Measurements from ENCODE around the gene LCTL.

LCTL gene

DNA sequence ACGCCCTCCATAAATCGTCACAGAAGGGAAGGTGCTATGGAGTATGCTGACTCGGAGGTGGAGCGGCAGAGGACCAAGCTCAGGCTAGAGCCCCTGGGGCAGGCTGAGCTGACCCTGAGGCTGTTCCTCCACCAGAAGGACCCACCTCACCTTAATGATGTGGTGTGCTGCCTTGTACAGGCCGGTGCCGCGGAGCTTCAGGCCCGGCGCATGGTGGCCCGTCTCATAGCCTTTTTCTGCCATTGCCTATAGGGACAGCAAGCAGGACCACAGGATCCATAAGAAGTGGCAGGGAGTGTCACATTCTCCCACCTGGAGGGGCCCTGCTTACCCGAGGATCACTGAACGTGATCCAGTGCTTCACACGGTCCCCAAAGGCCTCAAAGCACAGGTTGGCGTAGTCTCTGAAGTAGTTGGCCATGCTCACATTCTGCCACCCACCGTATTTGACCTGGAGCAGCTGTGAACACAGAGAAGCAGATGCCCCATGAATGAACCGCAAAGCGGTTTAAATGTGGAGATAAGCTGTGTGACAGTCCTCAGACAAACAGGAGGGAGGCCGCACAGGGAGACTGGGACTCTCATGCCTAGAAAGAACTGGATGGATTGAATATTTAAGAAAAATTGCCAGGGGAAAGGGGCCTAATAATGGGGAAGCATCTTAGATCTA lies 4.8 kb downstream of the LCTL start:
- no peaks in the 10 kb centered on the region for H3K27me3 ChIP-seq (ENCODE audit: low read depth, low read length)
- H3K27ac ChIP-seq (ENCODE audit: low read length) = no peak overlapping the region
- H3K9me3 ChIP-seq (ENCODE audit: control insufficient read depth in 1 of 2, low read length in 2 of 2) = no peaks in the 10 kb centered on the region
- H3K4me3 ChIP-seq (ENCODE audit: low read depth in 1 of 2, low read length in 2 of 2) = no peak overlapping the region
- no peaks in the 10 kb centered on the region for H3K4me1 ChIP-seq (ENCODE audit: control insufficient read depth in 1 of 2, insufficient read depth in 2 of 2, low read length in 2 of 2)
- H3K36me3 ChIP-seq (ENCODE audit: control insufficient read depth in 1 of 2, insufficient read depth in 2 of 2, low read length in 2 of 2) = no peaks in the 10 kb centered on the region

- Histone ChIP-seq H3K27me3 (ENCODE audit: low read depth, low read length) (no peaks in the 10 kb centered on the region), H3K9me3 (ENCODE audit: control insufficient read depth in 1 of 2, low read length in 2 of 2) (no peaks in the 10 kb centered on the region), H3K27ac (ENCODE audit: low read length) (no peak overlapping the region), H3K4me3 (ENCODE audit: low read depth in 1 of 2, low read length in 2 of 2) (no peak overlapping the region), H3K4me1 (ENCODE audit: control insufficient read depth in 1 of 2, insufficient read depth in 2 of 2, low read length in 2 of 2) (no peaks in the 10 kb centered on the region), H3K36me3 (ENCODE audit: control insufficient read depth in 1 of 2, insufficient read depth in 2 of 2, low read length in 2 of 2) (no peaks in the 10 kb centered on the region)
These were observed 7.5 kb downstream of the LCTL start for GRCh38 chr15:66558271-66558670.

DNA sequence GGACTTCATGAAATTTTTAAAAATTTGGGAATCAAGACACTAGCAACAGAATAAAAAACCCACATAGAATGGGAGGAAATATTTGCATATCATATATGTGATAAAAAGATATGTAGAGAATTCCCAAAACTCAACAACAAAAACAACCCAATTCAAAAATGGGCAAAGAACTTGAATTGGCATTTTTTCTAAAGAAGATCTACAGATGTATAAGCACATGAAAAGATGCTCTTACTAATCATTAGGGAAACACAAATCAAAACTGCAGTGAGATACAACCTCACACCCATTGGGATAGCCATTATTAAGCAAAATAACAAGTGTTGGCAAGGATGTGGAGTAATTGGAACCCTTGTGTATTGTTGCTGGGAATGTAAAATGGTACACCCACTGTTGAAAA lies 10.1 kb downstream of the LCTL start:
- H3K27ac ChIP-seq (ENCODE audit: low read length) = no peak overlapping the region
- H3K36me3 ChIP-seq (ENCODE audit: control insufficient read depth in 1 of 2, insufficient read depth in 2 of 2, low read length in 2 of 2) = no peaks in the 10 kb centered on the region
- H3K4me1 ChIP-seq (ENCODE audit: control insufficient read depth in 1 of 2, insufficient read depth in 2 of 2, low read length in 2 of 2) = no peaks in the 10 kb centered on the region
- no peaks in the 10 kb centered on the region for H3K27me3 ChIP-seq (ENCODE audit: low read depth, low read length)
- no peak overlapping the region for H3K4me3 ChIP-seq (ENCODE audit: low read depth in 1 of 2, low read length in 2 of 2)
- no peaks in the 10 kb centered on the region for H3K9me3 ChIP-seq (ENCODE audit: control insufficient read depth in 1 of 2, low read length in 2 of 2)

GRCh38 chr15:66545255-66545654 lies 20.5 kb downstream of the LCTL start:
- Histone ChIP-seq H3K36me3 (ENCODE audit: control insufficient read depth in 1 of 2, insufficient read depth in 2 of 2, low read length in 2 of 2) (peaks cover 0 to 4% of the 10 kb centered on the region in 2 donors), H3K4me3 (ENCODE audit: low read depth in 1 of 2, low read length in 2 of 2) (no peak overlapping the region), H3K27me3 (ENCODE audit: low read depth, low read length) (no peaks in the 10 kb centered on the region), H3K9me3 (ENCODE audit: control insufficient read depth in 1 of 2, low read length in 2 of 2) (no peaks in the 10 kb centered on the region), H3K4me1 (ENCODE audit: control insufficient read depth in 1 of 2, insufficient read depth in 2 of 2, low read length in 2 of 2) (no peaks in the 10 kb centered on the region), H3K27ac (ENCODE audit: low read length) (no peak overlapping the region)

- Histone ChIP-seq H3K27ac (ENCODE audit: low read length) (no peak overlapping the region), H3K27me3 (ENCODE audit: low read depth, low read length) (no peaks in the 10 kb centered on the region), H3K9me3 (ENCODE audit: control insufficient read depth in 1 of 2, low read length in 2 of 2) (no peaks in the 10 kb centered on the region), H3K4me1 (ENCODE audit: control insufficient read depth in 1 of 2, insufficient read depth in 2 of 2, low read length in 2 of 2) (no peaks in the 10 kb centered on the region), H3K36me3 (ENCODE audit: control insufficient read depth in 1 of 2, insufficient read depth in 2 of 2, low read length in 2 of 2) (peaks cover 5 to 7% of the 10 kb centered on the region in 2 donors), H3K4me3 (ENCODE audit: low read depth in 1 of 2, low read length in 2 of 2) (no peak overlapping the region)
These were observed 22.9 kb downstream of the LCTL start for GRCh38 chr15:66542896-66543295.

- H3K4me3 ChIP-seq (ENCODE audit: low read depth in 1 of 2, low read length in 2 of 2) = no peak overlapping the region
- H3K27ac ChIP-seq (ENCODE audit: low read length) = no peak overlapping the region
- H3K4me1 ChIP-seq (ENCODE audit: control insufficient read depth in 1 of 2, insufficient read depth in 2 of 2, low read length in 2 of 2) = no peaks in the 10 kb centered on the region
- no peaks in the 10 kb centered on the region for H3K9me3 ChIP-seq (ENCODE audit: control insufficient read depth in 1 of 2, low read length in 2 of 2)
- H3K27me3 ChIP-seq (ENCODE audit: low read depth, low read length) = no peaks in the 10 kb centered on the region
- H3K36me3 ChIP-seq (ENCODE audit: control insufficient read depth in 1 of 2, insufficient read depth in 2 of 2, low read length in 2 of 2) = peaks cover 5 to 6% of the 10 kb centered on the region in 2 donors
These were observed 30.7 kb downstream of the LCTL start for GRCh38 chr15:66535056-66535455.

GRCh38 chr15:66524838-66525237 lies 41.0 kb downstream of the LCTL start:
- Histone ChIP-seq H3K27me3 (ENCODE audit: low read depth, low read length) (no peaks in the 10 kb centered on the region), H3K27ac (ENCODE audit: low read length) (no peak overlapping the region), H3K9me3 (ENCODE audit: control insufficient read depth in 1 of 2, low read length in 2 of 2) (no peaks in the 10 kb centered on the region), H3K36me3 (ENCODE audit: control insufficient read depth in 1 of 2, insufficient read depth in 2 of 2, low read length in 2 of 2) (peaks cover 6 to 7% of the 10 kb centered on the region in 2 donors), H3K4me1 (ENCODE audit: control insufficient read depth in 1 of 2, insufficient read depth in 2 of 2, low read length in 2 of 2) (no peaks in the 10 kb centered on the region), H3K4me3 (ENCODE audit: low read depth in 1 of 2, low read length in 2 of 2) (no peak overlapping the region)

DNA sequence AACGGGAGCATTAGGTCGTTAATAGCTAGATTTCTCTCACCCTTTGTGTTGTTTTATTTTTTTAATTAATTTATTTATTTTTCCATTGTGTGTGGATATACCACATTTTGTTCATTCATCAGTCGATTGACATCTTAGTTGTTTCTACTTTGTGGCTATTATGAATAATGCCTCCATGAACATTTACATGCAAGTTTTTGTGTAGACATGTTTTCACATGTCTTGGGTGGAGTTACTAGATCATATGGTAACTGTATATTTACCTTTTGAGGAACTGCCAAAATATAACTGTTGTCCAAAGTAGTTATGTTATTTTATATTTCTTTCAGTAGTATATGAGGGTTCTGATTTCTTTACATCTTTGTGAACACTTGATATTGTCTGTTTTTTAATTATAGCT lies 41.9 kb downstream of the LCTL start:
- H3K4me3 ChIP-seq (ENCODE audit: low read depth in 1 of 2, low read length in 2 of 2) = no peak overlapping the region
- H3K9me3 ChIP-seq (ENCODE audit: control insufficient read depth in 1 of 2, low read length in 2 of 2) = no peaks in the 10 kb centered on the region
- H3K4me1 ChIP-seq (ENCODE audit: control insufficient read depth in 1 of 2, insufficient read depth in 2 of 2, low read length in 2 of 2) = no peaks in the 10 kb centered on the region
- no peaks in the 10 kb centered on the region for H3K27me3 ChIP-seq (ENCODE audit: low read depth, low read length)
- H3K36me3 ChIP-seq (ENCODE audit: control insufficient read depth in 1 of 2, insufficient read depth in 2 of 2, low read length in 2 of 2) = peaks cover 0 to 8% of the 10 kb centered on the region in 2 donors
- no peak overlapping the region for H3K27ac ChIP-seq (ENCODE audit: low read length)

GRCh38 chr15:66515901-66516322 lies 49.9 kb downstream of the LCTL start:
- Histone ChIP-seq H3K4me1 (ENCODE audit: control insufficient read depth in 1 of 2, insufficient read depth in 2 of 2, low read length in 2 of 2) (no peaks in the 10 kb centered on the region), H3K4me3 (ENCODE audit: low read depth in 1 of 2, low read length in 2 of 2) (no peak overlapping the region), H3K27ac (ENCODE audit: low read length) (no peak overlapping the region), H3K27me3 (ENCODE audit: low read depth, low read length) (no peaks in the 10 kb centered on the region), H3K9me3 (ENCODE audit: control insufficient read depth in 1 of 2, low read length in 2 of 2) (no peaks in the 10 kb centered on the region), H3K36me3 (ENCODE audit: control insufficient read depth in 1 of 2, insufficient read depth in 2 of 2, low read length in 2 of 2) (peaks cover 4 to 10% of the 10 kb centered on the region in 2 donors)

GRCh38 chr15:66514586-66514985 lies 51.2 kb downstream of the LCTL start:
- no peaks in the 10 kb centered on the region for H3K9me3 ChIP-seq (ENCODE audit: control insufficient read depth in 1 of 2, low read length in 2 of 2)
- H3K36me3 ChIP-seq (ENCODE audit: control insufficient read depth in 1 of 2, insufficient read depth in 2 of 2, low read length in 2 of 2) = peaks cover 4 to 10% of the 10 kb centered on the region in 2 donors
- no peaks in the 10 kb centered on the region for H3K27me3 ChIP-seq (ENCODE audit: low read depth, low read length)
- no peaks in the 10 kb centered on the region for H3K4me1 ChIP-seq (ENCODE audit: control insufficient read depth in 1 of 2, insufficient read depth in 2 of 2, low read length in 2 of 2)
- no peak overlapping the region for H3K4me3 ChIP-seq (ENCODE audit: low read depth in 1 of 2, low read length in 2 of 2)
- H3K27ac ChIP-seq (ENCODE audit: low read length) = no peak overlapping the region

DNA sequence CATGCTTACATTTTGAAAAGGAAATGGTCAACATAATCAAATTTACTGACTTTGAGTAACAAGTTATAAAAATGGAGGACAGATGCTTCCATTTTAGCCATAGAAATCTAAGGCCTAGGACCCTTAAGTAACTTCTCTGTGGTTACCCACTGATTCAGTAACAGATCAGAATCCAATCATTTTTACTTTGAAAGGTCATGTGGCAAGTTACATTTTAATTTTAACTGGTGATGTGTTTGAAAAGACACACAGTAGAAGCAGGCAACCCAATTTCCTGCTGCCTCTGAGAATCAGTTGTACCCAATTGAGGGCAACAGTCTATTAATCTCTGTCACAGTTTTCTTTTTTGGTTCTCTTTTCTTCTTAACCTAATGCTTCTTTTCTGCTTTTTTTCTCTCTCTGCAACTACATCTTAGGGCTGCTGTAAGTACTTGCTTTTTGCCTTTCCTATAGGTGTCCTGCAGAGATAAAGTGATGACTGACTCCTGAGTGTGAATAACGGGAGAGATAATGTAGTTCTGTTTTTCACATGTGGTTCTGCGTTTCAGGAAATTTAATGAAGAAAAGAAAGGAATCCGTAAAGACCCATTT lies 57.4 kb downstream of the LCTL start:
- Histone ChIP-seq H3K4me1 (ENCODE audit: control insufficient read depth in 1 of 2, insufficient read depth in 2 of 2, low read length in 2 of 2) (peaks cover 3 to 10% of the 10 kb centered on the region in 2 donors), H3K36me3 (ENCODE audit: control insufficient read depth in 1 of 2, insufficient read depth in 2 of 2, low read length in 2 of 2) (no peaks in the 10 kb centered on the region), H3K27me3 (ENCODE audit: low read depth, low read length) (no peaks in the 10 kb centered on the region), H3K4me3 (ENCODE audit: low read depth in 1 of 2, low read length in 2 of 2) (no peak overlapping the region), H3K9me3 (ENCODE audit: control insufficient read depth in 1 of 2, low read length in 2 of 2) (no peaks in the 10 kb centered on the region), H3K27ac (ENCODE audit: low read length) (no peak overlapping the region)

DNA sequence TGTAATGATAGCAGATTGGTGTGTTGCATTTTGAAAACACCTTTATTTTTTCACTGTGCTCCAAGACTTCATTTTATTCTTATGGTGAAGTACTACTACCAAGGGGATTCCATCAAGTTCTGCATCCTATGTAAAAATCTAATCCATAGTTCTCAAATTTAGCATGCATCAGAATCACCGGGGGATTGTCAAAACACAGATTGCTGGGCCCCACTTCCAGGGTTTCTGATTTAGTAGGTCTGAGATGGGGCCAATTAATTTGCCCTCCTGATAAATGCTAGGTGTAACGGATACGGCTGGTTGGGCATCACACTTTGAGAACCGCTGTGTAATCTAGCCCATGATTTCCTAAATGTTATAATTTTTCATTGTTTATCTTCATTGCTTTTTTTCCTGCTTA lies 60.0 kb downstream of the LCTL start:
- no peaks in the 10 kb centered on the region for H3K9me3 ChIP-seq (ENCODE audit: control insufficient read depth in 1 of 2, low read length in 2 of 2)
- H3K27me3 ChIP-seq (ENCODE audit: low read depth, low read length) = no peaks in the 10 kb centered on the region
- peak overlapping the region; percentile 99 for H3K27ac ChIP-seq (ENCODE audit: low read length)
- peak overlapping the region; percentile 97 to 100 for H3K4me3 ChIP-seq (ENCODE audit: low read depth in 1 of 2, low read length in 2 of 2)
- H3K4me1 ChIP-seq (ENCODE audit: control insufficient read depth in 1 of 2, insufficient read depth in 2 of 2, low read length in 2 of 2) = peaks cover 3 to 28% of the 10 kb centered on the region in 2 donors
- H3K36me3 ChIP-seq (ENCODE audit: control insufficient read depth in 1 of 2, insufficient read depth in 2 of 2, low read length in 2 of 2) = peaks cover 24% of the 10 kb centered on the region in 2 donors
